ENCODE data around the gene CELF4. TPM values are rescaled to one million over a fixed set of nuclear protein-coding genes. Genes with fewer than 3 reads are reported as not detected.
"Not testable (repeated sequence)": the region's sequence is repeated elsewhere in the genome, so short reads cannot be mapped to it uniquely, and the experiment has no call there.

The CELF4 gene
- total RNA-seq, 1 donor from 2014 or later = not detected

- intact Hi-C loops (cut with micrococcal nuclease) = no loop called here
These were observed 92.3 kb downstream of the CELF4 start for GRCh38 chr18:37473195-37473840.

GRCh38 chr18:37471637-37472036 lies 94.0 kb downstream of the CELF4 start:
- intact Hi-C loops (cut with micrococcal nuclease) = no loop called here

- intact Hi-C loops (cut with micrococcal nuclease) = no loop called here
These were observed 94.6 kb downstream of the CELF4 start for GRCh38 chr18:37470986-37471385.

GRCh38 chr18:37467002-37467662 lies 98.5 kb downstream of the CELF4 start:
- intact Hi-C loops (cut with micrococcal nuclease) = no loop called here

- intact Hi-C loops (cut with micrococcal nuclease) = no loop called here
These were observed 99.6 kb downstream of the CELF4 start for GRCh38 chr18:37465958-37466357.

- intact Hi-C loops (cut with micrococcal nuclease) = no loop called here
These were observed 101.3 kb downstream of the CELF4 start for GRCh38 chr18:37464257-37464656.

GRCh38 chr18:37461329-37461728 lies 104.3 kb downstream of the CELF4 start:
- intact Hi-C loops (cut with micrococcal nuclease) = not testable (repeated sequence)

GRCh38 chr18:37460604-37461003 lies 105.0 kb downstream of the CELF4 start:
- intact Hi-C loops (cut with micrococcal nuclease) = no loop called here

- intact Hi-C loops (cut with micrococcal nuclease) = no loop called here
These were observed 106.9 kb downstream of the CELF4 start for GRCh38 chr18:37458697-37459096.

- intact Hi-C loops (cut with micrococcal nuclease) = no loop called here
These were observed 107.8 kb downstream of the CELF4 start for GRCh38 chr18:37457753-37458152.

GRCh38 chr18:37457341-37457740 lies 108.3 kb downstream of the CELF4 start:
- intact Hi-C loops (cut with micrococcal nuclease) = no loop called here

GRCh38 chr18:37456873-37457272 lies 108.7 kb downstream of the CELF4 start:
- intact Hi-C loops (cut with micrococcal nuclease) = no loop called here

GRCh38 chr18:37456395-37456794 lies 109.2 kb downstream of the CELF4 start:
- intact Hi-C loops (cut with micrococcal nuclease) = no loop called here

GRCh38 chr18:37453752-37454151 lies 111.8 kb downstream of the CELF4 start:
- intact Hi-C loops (cut with micrococcal nuclease) = no loop called here

GRCh38 chr18:37452682-37453385 lies 112.8 kb downstream of the CELF4 start:
- intact Hi-C loops (cut with micrococcal nuclease) = no loop called here

GRCh38 chr18:37452015-37452414 lies 113.6 kb downstream of the CELF4 start:
- intact Hi-C loops (cut with micrococcal nuclease) = no loop called here

GRCh38 chr18:37451239-37451825 lies 114.3 kb downstream of the CELF4 start:
- intact Hi-C loops (cut with micrococcal nuclease) = no loop called here

GRCh38 chr18:37450434-37451132 lies 115.0 kb downstream of the CELF4 start:
- intact Hi-C loops (cut with micrococcal nuclease) = no loop called here

GRCh38 chr18:37449618-37450017 lies 116.0 kb downstream of the CELF4 start:
- intact Hi-C loops (cut with micrococcal nuclease) = no loop called here

GRCh38 chr18:37448946-37449345 lies 116.7 kb downstream of the CELF4 start:
- intact Hi-C loops (cut with micrococcal nuclease) = no loop called here
